Ishikawa (cell line): ENCODE measurements around the gene C6.

Source experiments
- EP300 ChIP-seq: IDR thresholded peaks from 2 replicates; pipeline ENCODE4 v1.6.1; 2012; ENCODE audit warnings: borderline replicate concordance
- REST ChIP-seq: IDR thresholded peaks from 2 replicates; pipeline ENCODE4 v1.6.1; 2012; ENCODE audit warnings: low read depth, mild to moderate bottlenecking
- TAF1 ChIP-seq: IDR thresholded peaks from 2 replicates; pipeline ENCODE4 v1.6.1; 2012; ENCODE audit warnings: low read depth, mild to moderate bottlenecking
- TCF12 ChIP-seq: IDR thresholded peaks from 2 replicates; pipeline ENCODE4 v1.6.1; 2012; ENCODE audit warnings: low read depth
- TEAD4 ChIP-seq: IDR thresholded peaks from 2 replicates; pipeline ENCODE4 v1.6.1; 2012
- ZBTB7A ChIP-seq: IDR thresholded peaks from 2 replicates; pipeline ENCODE4 v1.6.1; 2012; ENCODE audit warnings: low read depth
- TF ChIP-seq, protein P1 (sequence below): IDR thresholded peaks from 2 replicates; pipeline ENCODE4 v1.6.1; 2012

DNA sequence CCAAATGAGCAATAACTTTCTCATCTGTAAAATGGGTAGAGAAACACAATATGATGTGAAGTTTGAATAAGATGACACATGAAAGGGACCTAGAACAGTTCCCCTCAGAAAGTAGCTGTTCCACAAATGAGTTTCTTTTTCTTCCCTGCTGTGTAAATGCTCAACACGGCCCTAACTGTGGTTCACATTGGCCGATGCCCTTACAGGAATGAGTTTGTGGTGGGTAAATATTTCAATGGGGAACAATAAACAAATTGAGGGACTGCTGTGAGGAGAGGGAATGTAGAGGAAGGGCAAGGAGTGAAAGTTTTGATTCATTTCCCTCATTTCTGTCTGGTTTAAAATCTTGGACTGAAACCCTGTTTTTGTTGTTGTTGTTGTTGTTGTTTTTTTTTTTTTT lies 12.8 kb downstream of the C6 start:
- no peak for TF ChIP-seq TEAD4
- TF ChIP-seq TAF1: no peak
- TF ChIP-seq EP300: no peak
- no peak for TF ChIP-seq REST
- TF ChIP-seq ZBTB7A: no peak
- no peak for TF ChIP-seq TCF12
- TF ChIP-seq, protein P1, sequence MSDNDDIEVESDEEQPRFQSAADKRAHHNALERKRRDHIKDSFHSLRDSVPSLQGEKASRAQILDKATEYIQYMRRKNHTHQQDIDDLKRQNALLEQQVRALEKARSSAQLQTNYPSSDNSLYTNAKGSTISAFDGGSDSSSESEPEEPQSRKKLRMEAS: no peak
